HG03095 (cell line): Measurements from ENCODE around the gene IKBKE.

Experiments
- ATAC-seq: cut with Tn5 transposase; IDR thresholded peaks from one replicate; pipeline ENCODE4 v1.9.1; 2021; ENCODE audit warnings: moderate library complexity; ENCODE audit not compliant: unreplicated experiment

The IKBKE gene

GRCh38 chr1:206495011-206495461, 24.8 kb downstream of the IKBKE start:
- ATAC-seq = no peak

GRCh38 chr1:206495493-206496046, 25.3 kb downstream of the IKBKE start:
- ATAC-seq = no peak

GRCh38 chr1:206496131-206496793, 26.0 kb downstream of the IKBKE start:
- peak; percentile 65 for ATAC-seq

- no peak for ATAC-seq
These were observed 27.1 kb downstream of the IKBKE start for GRCh38 chr1:206497363-206497762.

- no peak for ATAC-seq
These were observed 27.5 kb downstream of the IKBKE start for GRCh38 chr1:206497774-206498173.

GRCh38 chr1:206498685-206499084, 28.4 kb downstream of the IKBKE start:
- no peak for ATAC-seq

GRCh38 chr1:206500046-206500445, 29.8 kb downstream of the IKBKE start:
- ATAC-seq = no peak

GRCh38 chr1:206501881-206502280, 31.6 kb downstream of the IKBKE start:
- ATAC-seq = no peak

- ATAC-seq = no peak
These were observed 32.1 kb downstream of the IKBKE start for GRCh38 chr1:206502403-206502802.

GRCh38 chr1:206502812-206503211, 32.5 kb downstream of the IKBKE start:
- ATAC-seq = no peak

GRCh38 chr1:206503591-206504362, 33.5 kb downstream of the IKBKE start:
- peak; percentile 54 for ATAC-seq

- no peak for ATAC-seq
These were observed 34.1 kb downstream of the IKBKE start for GRCh38 chr1:206504363-206504713.

GRCh38 chr1:206505702-206506355, 35.6 kb downstream of the IKBKE start:
- no peak for ATAC-seq

GRCh38 chr1:206506405-206507283, 36.4 kb downstream of the IKBKE start:
- peak; percentile 22 for ATAC-seq

GRCh38 chr1:206507284-206508129, 37.2 kb downstream of the IKBKE start, which contains the start of gene RASSF5:
RASSF5 (plus strand) TSS chr1:206507531; CDS start chr1:206507603, 72 bp downstream.
- peak; percentile 59 for ATAC-seq

- no peak for ATAC-seq
These were observed 38.0 kb downstream of the IKBKE start for GRCh38 chr1:206508130-206508889.

- no peak for ATAC-seq
These were observed 38.7 kb downstream of the IKBKE start for GRCh38 chr1:206508956-206509355.

GRCh38 chr1:206509612-206510257, 39.5 kb downstream of the IKBKE start:
- no peak for ATAC-seq
